ENCODE measurements around the gene SREBF1.

SREBF1 gene

GRCh38 chr17:17779015-17779611 lies 57.7 kb downstream of the SREBF1 start:
- DNase-seq (ENCODE audit: low spot score), result no peak

- DNase-seq (ENCODE audit: low spot score), result no peak
These were observed 58.3 kb downstream of the SREBF1 start for GRCh38 chr17:17778308-17779014.

GRCh38 chr17:17776889-17777288 lies 59.9 kb downstream of the SREBF1 start:
- DNase-seq (ENCODE audit: low spot score), result no peak

GRCh38 chr17:17774009-17774881 lies 62.5 kb downstream of the SREBF1 start:
- no peak for DNase-seq (ENCODE audit: low spot score)

DNA sequence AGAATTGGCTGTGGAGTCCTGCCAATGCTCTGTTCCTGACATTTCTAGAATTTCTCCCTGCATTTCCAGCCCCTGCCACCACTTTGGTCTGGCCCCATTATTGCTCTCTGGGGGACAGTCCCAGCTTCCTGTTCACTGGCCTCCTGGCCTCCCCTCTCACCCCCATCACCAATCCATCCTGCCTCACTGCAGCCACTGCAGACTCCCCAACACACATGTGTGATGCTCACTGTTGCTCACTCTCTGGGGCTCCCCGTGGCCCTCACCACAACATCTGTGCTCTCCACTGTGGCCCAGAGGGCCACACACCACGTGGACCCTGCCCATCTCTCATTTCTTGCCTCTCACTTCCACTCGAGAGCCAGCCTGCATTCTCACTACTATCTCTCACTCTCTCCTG lies 64.6 kb downstream of the SREBF1 start:
- no peak for DNase-seq (ENCODE audit: low spot score)

DNA sequence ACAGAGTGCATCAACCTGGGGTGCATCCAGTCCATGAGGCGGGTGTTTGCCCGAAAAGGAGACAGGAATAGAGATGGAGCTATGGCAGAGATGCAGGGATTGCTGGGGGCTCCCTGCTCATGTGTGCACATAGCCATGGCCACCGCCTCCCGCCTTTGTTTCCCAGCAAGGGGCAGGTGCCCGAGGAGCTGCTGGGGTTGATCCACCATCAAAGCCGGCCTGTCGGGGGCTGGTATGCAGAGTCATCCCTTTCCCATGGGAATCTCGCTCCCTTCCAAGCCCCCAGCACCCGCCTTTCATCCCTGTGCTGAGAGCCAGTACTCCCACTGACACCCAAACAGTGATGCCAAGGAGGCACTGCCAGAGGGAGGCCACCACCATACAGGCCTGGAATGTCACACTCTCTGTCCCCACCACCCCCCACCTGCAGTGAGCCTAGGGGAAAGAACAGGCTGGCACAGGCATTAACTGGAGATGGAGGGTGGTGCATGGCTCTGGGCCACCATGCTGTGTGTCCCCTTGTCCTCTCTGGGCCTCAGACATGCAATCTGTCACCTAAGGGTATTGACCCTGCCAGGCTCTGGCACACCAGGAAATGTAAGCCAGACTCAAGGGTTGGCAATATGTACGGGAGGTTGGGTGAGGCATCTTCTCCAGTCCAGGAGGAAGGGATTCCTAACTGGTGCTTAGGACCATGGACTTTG lies 65.1 kb downstream of the SREBF1 start:
- DNase-seq (ENCODE audit: low spot score), result no peak

- no peak for DNase-seq (ENCODE audit: low spot score)
These were observed 66.1 kb downstream of the SREBF1 start for GRCh38 chr17:17770632-17771044.

DNA sequence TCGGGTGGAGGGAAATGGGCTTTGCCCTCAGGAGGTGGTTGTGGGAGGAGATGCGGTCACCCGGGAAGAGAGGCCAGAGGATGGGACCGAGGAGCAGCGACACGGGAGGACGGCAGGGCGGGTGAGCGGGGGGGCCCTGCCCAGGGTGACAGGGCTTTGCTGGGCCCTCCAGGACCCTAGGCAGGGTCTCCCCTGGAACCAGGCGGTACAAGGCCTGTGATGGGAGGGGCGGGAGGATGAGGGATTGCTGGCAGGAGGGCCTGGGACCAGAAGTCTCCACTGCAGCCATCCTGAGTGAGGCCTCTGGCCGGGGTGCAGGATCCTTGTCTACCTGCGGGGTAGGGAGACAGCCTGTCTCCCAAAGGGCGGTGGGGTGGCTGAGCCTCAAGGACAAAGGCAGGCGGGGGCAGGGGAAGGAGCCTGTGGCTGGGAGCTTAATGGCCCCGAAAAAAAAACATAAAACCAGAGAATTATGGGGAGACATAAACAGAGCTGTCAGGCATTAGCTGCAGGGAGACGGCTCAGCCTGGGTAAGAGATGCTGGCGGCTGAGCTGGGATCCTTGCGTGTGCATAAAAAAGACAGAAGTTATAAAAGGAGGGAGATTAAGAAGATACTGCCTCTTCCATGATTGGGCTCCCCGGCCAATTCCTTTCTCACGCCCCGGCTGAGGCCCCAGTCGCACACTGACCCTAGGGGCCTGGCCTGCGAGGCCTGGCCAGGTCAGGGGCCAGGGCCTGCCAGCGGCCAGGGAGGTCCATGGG lies 66.7 kb downstream of the SREBF1 start:
- no peak for DNase-seq (ENCODE audit: low spot score)

DNA sequence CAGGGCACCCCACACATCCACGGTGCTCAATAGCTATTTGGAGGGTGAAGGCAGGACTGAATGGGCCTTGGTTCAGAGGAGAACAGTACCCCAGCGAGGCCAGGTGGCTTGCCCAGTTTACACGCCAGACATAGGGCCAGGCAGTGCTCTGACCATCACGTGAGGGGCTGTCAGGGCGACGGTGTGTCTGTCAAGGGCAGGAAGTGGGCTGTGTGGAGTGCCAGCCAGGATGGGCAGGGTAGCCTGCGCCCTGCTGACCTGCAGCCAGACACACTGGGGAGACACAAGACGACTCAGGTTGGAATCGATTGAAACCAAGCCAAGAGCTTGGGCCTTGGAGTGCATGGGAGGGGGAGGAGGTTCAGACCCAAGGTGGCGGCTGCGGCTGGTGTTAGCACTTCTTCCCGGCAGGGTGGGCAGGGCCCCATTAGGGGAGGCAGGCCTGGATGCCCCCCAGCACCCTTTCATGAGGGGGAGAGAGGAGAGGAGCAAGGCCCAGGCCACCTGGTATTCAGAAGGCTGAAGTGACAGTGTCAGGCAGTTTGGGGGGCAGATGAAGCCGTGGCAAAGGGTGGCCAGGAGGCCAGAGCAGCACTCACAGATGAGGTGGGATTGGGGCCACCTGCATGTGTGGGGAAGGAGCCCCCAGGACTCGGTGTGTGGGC lies 68.2 kb downstream of the SREBF1 start:
- DNase-seq (ENCODE audit: low spot score), result no peak

- no peak for DNase-seq (ENCODE audit: low spot score)
These were observed 68.8 kb downstream of the SREBF1 start for GRCh38 chr17:17767887-17768418.

DNA sequence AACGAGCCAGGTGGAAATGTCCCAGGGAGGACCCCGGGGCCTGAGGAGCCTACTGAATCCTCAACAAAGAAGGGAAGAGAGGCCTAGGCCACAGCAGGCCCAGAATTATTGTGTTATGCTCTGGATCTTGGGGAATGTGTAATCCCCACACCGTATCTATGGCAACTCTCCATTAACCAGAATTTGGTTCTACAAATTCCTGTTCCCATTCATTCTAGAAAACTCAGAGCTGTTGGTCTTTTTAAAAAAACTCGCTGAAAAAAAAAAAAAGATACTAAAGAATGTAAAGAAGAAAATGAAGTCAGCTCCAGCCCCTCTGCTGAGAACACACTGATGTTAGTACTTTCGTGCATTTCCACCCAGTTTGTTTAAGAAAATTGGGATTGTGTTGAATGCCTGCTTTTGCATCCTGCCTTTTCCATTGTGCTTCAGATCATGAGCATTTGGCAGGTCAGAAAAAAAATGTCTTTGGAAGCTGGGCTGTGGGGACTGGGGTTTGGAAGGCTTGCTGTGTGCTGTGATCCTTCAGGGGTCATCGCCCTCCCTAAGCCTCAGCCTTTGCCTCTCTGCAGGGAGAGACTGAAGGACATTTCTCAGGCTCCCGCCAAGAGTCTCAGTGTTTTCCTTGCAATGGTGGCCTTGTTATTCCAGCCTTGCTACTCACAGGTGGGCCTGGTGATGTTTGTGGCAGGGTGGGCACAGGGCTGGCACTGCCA lies 69.5 kb downstream of the SREBF1 start:
- DNase-seq (ENCODE audit: low spot score), result no peak

- DNase-seq (ENCODE audit: low spot score), result no peak
These were observed 70.1 kb downstream of the SREBF1 start for GRCh38 chr17:17766744-17767120.

- DNase-seq (ENCODE audit: low spot score), result no peak
These were observed 70.6 kb downstream of the SREBF1 start for GRCh38 chr17:17766077-17766743.

DNA sequence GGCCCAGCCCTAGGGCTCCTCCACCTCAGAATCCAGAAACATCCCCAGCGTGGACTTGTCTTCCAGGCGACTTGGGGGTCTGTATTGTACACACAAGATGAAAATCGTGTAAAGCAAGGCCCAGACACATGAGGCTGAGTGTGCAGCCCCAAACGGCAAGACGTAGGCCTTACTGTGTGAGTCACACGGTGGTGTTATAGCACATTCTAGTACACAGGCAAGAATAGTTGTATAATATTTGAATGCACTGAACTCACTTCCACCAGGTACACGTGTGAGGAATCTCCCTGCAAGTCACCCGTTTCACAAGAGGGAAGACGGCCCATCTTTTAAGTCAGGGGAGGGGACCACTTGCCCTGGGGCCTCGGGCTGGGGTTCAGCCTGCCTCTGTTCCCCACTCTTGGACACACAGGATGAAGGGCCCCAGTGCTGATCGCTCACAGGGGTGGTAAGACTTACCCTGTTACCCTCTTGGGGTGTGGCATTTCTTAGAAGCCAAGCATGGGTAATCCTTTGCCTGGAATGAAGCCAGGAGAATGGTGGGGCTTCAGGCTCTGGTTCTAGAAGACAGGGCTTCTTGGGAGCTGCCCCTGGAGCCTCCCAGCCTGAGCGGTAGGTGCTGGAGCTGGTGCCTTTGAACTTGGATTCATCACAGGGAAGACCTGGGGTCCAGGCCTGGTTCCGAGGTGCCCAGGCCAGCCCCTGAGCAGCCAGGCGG lies 71.3 kb downstream of the SREBF1 start:
- no peak for DNase-seq (ENCODE audit: low spot score)

DNA sequence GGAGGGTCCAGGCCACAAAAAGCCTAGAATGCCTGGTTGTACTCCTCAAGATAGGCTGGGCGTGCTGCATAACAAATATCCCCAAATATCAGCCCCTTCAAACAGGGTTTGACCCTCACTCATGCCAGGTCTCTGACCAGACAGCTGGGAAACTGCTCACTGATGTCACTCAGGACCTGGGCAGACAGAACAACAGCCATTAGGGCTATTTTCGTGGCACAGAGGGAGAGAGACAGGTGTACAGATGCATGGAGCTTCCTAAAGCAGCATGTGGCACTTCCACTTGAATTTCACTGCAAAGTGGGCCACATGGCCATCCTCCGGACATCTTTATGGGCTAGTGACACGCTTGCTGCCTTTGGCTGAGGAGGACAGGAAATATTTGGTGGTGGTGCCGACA lies 73.1 kb downstream of the SREBF1 start:
- no peak for DNase-seq (ENCODE audit: low spot score)

- peak; percentile 72 for DNase-seq (ENCODE audit: low spot score)
These were observed 73.7 kb downstream of the SREBF1 start for GRCh38 chr17:17763136-17763535.

GRCh38 chr17:17762744-17763105 lies 74.1 kb downstream of the SREBF1 start:
- no peak for DNase-seq (ENCODE audit: low spot score)

All from hepatic stellate cell (primary cell).